Measurements from ENCODE around the gene KLRB1.

GRCh38 chr12:9649532-9649940 lies 41.8 kb upstream of the KLRB1 start:
- no peak for TF ChIP-seq CTCF (IDR thresholded peaks at IDR 0.05; ENCODE audit: poor library complexity)
- no peak for TF ChIP-seq EZH2phosphoT487 (IDR thresholded peaks at IDR 0.05; ENCODE audit: low read depth, severe bottlenecking, unreplicated experiment)
